ENCODE data around the gene NLGN1.

- TF ChIP-seq FOXP2 (optimal IDR thresholded peaks at IDR 0.05; ENCODE audit: borderline replicate concordance, extremely low read depth, extremely low read length, insufficient read depth) (no peak), POLR2AphosphoS5 (IDR thresholded peaks at IDR 0.05; ENCODE audit: low read depth, low read length) (no peak), SIN3A (IDR thresholded peaks at IDR 0.05; ENCODE audit: borderline replicate concordance, insufficient read depth, low read length) (no peak)
These were observed 301.8 kb downstream of the NLGN1 start for GRCh38 chr3:173699353-173699752.
